ENCODE data around the gene DOCK6.

DNA sequence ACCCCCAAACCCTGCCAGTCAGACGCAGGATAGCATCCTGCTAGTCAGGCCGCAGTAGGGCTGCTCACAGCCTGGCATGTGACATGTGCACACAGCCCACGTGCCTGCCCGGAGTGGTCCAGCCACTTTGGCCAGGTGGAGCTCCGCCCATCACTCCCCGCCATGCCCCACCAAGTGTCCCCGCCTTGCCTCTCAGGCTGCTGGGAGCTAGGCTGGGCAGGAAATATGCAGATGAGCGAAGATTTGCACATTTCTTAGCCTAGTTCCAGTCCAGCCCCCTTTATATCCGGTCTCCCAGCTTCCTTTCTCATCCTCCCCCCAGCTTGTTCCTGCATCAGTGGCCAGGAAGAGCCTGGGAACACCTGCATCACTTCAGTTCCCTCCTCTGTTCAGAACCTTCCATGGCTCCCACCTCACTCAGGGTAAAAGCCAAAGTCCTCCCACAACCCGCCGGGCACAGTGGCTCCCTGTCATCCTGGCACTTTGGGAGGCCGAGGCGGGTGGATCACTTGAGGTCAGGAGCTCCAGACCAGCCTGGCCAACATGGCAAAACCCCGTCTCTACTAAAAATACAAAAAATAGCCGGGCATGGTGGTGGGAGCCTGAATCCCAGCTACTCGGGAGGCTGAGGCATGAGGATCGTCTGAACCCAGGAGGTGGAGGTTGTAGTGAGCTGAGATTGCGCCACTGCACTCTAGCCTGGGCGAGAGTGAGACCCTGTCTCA, 2.3 kb upstream of the DOCK6 start:
- TF ChIP-seq EZH2 (IDR thresholded peaks at IDR 0.05; ENCODE audit: borderline replicate concordance) (no peak), EZH2phosphoT487 (IDR thresholded peaks at IDR 0.05; ENCODE audit: low read depth, severe bottlenecking, unreplicated experiment) (no peak)

Measured in hepatocyte (in vitro differentiated cells).